C4-2B (cell line): ENCODE results near the gene ARGLU1.

ENCODE experiments used
- H3K27ac ChIP-seq: fragments of 450-650 bp; 2 replicates; pipeline ENCODE4 v1.5.1; 2017
- ZFX ChIP-seq: fragments of 450-650 bp; IDR thresholded peaks from 2 replicates; pipeline ENCODE4 v1.6.1; 2017
- TF ChIP-seq, protein P1 (sequence below): fragments of 450-650 bp; conservative IDR thresholded peaks from 2 replicates; pipeline ENCODE4 v1.5.1; 2017; ENCODE audit warnings: mild to moderate bottlenecking

ARGLU1 gene

DNA sequence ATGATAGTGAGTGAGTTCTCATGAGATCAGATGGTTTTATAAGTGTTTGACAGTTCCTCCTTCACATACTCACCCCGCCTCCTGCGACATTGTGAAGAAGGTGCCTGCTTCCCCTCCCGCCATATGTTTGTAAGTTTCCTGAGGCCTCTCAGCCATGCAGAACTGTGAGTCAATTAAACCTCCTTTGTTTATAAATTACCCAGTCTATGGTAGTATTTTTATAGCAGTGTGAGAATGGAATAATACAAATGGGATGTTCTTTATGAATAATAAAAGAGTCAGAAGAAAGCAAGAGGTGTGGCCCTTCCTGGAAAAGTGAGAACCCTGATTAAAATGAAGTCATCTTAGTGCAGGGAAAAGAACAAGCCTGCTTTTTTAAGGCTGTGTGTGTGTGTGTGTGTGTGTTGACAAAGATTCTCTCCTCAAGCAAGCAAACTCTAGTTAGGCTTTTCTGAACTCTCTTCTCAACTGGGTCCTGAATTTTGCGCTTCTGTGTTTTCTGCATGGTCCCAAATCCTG, 18.8 kb upstream of the ARGLU1 start:
- no peak for TF ChIP-seq ZFX
- TF ChIP-seq, protein P1, sequence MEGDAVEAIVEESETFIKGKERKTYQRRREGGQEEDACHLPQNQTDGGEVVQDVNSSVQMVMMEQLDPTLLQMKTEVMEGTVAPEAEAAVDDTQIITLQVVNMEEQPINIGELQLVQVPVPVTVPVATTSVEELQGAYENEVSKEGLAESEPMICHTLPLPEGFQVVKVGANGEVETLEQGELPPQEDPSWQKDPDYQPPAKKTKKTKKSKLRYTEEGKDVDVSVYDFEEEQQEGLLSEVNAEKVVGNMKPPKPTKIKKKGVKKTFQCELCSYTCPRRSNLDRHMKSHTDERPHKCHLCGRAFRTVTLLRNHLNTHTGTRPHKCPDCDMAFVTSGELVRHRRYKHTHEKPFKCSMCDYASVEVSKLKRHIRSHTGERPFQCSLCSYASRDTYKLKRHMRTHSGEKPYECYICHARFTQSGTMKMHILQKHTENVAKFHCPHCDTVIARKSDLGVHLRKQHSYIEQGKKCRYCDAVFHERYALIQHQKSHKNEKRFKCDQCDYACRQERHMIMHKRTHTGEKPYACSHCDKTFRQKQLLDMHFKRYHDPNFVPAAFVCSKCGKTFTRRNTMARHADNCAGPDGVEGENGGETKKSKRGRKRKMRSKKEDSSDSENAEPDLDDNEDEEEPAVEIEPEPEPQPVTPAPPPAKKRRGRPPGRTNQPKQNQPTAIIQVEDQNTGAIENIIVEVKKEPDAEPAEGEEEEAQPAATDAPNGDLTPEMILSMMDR: no peak
- no peak overlapping the region for H3K27ac ChIP-seq

DNA sequence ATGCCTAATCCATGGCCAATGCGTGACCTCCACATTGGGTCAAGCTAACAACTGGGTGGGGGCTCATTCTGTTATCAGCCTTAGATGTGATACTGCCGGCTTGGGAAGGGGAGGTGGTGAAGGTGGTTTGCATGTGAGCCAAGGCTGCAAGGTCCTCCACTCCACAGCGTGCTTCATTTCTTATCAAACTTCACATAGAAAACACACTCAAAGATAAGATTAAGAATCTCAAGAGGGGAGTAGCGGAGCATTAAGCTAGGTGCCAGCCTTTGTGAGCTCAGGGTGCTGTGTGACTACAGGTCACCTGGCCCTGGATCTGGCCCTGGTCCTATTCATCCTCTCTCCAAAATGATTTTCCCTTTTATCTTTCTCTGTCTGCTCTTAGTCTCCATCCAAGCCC, 13.3 kb upstream of the ARGLU1 start:
- H3K27ac ChIP-seq: no peak overlapping the region
- TF ChIP-seq ZFX: no peak
- TF ChIP-seq, protein P1: no peak

DNA sequence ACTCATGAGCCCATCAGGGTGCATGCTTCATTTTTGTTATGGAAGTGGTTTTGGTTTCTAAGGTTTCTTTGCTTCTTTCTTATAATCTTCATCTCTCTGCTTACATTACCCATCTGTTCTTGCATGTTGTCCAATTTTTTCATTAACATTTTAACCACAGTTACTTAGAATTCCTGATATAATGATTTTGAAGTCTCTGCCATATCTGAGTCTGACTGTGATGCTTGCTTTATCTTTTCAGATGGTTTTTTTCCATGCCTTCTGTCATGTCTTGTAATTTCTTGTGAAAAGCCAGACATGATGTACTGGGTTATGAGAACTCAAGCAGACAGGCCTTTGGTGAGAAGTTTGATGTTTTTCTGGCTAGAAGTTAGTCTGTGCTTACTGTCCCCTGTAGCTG, 8.0 kb upstream of the ARGLU1 start:
- no peak overlapping the region for H3K27ac ChIP-seq
- TF ChIP-seq, protein P1: no peak
- no peak for TF ChIP-seq ZFX

DNA sequence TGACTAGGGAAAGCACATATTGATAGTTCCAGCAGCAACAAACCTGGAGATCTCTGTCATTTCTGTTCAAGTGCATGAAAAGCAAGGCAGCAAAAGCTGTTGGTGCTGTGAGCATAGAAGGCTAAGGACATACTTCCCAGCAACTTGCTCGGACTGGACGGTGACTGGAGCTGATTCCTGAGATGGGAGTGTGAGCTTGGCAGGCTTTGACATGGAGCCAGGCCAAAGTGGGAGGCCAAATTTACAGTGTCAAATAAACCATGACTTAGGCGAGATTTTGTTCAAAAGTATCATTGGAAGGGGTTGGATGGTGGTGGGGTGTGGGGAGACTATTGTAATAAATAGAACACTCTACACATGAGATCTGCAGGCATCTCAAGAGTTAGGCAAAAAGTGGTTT, 5.9 kb upstream of the ARGLU1 start:
- TF ChIP-seq ZFX: no peak
- TF ChIP-seq, protein P1: no peak
- no peak overlapping the region for H3K27ac ChIP-seq

- TF ChIP-seq, protein P1: no peak
- no peak for TF ChIP-seq ZFX
- H3K27ac ChIP-seq: no peak overlapping the region
These were observed 5.4 kb upstream of the ARGLU1 start for GRCh38 chr13:106573284-106573846.

- H3K27ac ChIP-seq: no peak overlapping the region
- TF ChIP-seq, protein P1: no peak
- no peak for TF ChIP-seq ZFX
These were observed 2.4 kb upstream of the ARGLU1 start for GRCh38 chr13:106570299-106570852.

- TF ChIP-seq, protein P1: no peak
- H3K27ac ChIP-seq: no peak overlapping the region
These were observed 1.5 kb upstream of the ARGLU1 start for GRCh38 chr13:106569233-106570095.
